CD4-positive, alpha-beta T cell treated with Interleukin-4 for 1 hour (primary cell): ENCODE measurements around the gene MYL3.
A peak's percentile ranks its signal among the peaks of the same experiment; 100 is the strongest.

ENCODE experiments used
- DNase-seq, 2 donors: peaks; one replicate each; pipeline ENCODE4 v3.0.0-alpha.2; 2020 to 2022

MYL3 gene

DNA sequence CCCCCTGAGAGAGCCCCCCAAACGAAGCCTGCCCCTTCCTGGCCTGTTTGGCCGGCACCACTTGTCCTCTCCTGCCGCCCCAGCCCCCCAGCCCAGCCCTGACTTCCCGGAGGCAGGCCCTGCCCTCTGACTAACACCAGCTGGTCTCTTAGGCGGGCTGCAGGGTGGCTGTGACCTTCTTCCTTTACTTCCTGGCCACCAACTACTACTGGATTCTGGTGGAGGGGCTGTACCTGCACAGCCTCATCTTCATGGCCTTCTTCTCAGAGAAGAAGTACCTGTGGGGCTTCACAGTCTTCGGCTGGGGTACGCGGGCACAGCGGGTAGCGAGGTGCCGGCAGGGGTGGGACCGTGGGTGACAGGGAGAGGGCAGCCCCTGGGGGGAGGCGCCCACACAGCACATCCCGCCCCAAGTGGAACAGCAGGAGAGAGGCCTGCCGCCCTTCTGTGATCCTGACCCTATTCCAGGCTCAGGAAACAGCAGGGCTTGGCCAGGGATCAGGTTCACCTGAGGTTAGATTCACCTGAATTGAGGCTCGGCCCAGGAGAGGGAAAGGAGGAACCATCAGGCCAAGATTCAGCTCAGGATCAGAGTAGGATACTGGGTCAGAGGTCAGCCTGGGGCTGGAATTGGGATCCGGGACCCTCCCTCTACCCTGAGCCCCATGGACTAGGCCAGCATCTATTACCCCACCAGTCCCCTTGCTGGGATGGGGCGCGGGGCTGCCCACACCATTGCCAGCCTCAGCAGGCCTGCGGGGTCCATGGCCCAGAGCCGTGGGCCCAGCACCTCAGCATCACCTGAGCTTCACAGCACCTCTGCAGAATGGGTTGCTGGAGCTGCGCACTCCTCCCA, 36.1 kb upstream of the MYL3 start:
- DNase-seq: no peak

DNA sequence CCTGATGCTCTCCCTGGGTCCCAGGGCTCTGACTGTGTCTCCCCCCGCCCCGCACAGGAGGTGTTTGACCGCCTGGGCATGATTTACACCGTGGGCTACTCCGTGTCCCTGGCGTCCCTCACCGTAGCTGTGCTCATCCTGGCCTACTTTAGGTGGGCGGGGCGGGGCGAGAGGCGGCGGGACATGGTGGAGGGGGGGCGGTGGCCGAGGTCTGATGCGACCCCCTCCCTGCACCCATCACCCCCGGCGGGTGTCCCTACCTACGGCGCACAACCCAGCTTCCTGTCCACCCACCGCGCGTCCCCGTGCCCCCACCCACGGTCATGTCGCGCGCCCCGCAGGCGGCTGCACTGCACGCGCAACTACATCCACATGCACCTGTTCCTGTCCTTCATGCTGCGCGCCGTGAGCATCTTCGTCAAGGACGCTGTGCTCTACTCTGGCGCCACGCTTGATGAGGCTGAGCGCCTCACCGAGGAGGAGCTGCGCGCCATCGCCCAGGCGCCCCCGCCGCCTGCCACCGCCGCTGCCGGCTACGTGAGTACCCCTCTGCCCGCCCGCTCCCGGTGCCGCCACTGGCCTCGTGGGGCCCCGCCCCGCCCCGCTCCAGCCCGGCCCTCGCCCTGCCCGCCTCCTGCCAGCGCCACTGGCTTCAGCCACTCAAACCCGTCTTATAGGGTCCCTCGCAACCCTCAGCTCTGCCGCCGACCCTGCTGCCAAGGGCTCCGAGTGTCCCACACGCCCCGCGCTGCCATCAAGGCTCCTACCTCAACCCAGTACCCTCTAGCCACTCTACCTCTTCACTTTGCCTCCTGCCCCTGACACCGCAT, 35.3 kb upstream of the MYL3 start:
- peak in 1 of 2 donors; percentile 24 for DNase-seq

DNA sequence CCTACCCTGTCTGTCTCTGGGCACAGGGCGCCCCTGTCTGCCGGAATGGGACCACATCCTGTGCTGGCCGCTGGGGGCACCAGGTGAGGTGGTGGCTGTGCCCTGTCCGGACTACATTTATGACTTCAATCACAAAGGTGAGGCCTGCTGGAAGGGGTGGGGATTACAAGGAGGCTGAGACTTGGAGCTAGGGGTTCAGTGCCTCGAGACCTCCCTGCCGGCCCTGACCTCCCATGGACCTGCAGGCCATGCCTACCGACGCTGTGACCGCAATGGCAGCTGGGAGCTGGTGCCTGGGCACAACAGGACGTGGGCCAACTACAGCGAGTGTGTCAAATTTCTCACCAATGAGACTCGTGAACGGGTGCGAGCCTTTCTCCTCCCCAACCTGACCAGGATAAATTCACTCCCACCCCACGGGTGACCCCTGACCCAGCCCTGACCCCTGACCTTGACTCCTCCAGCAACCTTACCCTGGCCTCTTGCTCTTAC, 34.6 kb upstream of the MYL3 start:
- DNase-seq: no peak

DNA sequence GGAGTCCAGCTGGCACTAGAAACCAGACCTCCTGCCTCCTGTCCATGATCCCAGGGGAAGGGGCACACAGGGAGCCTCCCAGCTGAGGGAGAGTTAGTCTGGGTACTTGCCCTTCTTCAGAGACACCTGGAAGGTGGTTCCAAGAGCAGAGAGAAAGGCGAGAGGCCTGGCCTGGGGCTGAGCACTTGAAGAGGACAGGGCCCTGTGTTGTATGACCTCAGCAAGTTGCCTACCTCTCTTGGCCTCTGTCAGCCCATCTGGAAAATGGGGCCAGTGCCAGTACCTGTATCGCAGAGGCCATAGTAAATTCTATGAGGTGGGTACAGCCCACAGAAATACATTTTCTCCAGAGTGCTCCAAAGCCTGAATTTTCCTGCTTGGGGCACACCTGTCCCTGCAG, 33.8 kb upstream of the MYL3 start:
- no peak for DNase-seq

DNA sequence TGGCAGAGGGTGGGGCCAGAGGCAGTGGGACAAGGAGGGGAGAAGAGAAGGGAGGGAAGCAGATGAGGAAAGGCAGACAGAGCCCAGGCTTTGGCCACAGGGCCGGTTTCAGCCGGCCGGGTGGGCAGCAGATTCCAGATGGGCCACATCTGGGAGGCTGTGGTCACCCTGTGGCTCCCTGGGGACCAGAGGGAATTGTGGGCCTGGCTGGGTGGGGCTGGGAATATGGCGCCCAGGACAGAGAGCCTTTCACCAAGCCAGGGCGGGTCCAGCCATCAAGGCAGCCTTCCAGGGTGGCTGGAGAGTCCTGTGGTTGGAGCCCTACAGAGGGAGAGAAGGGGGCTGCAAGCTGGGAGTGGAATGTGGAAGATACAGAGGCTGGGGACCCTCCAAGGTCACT, 33.1 kb upstream of the MYL3 start:
- no peak for DNase-seq

DNA sequence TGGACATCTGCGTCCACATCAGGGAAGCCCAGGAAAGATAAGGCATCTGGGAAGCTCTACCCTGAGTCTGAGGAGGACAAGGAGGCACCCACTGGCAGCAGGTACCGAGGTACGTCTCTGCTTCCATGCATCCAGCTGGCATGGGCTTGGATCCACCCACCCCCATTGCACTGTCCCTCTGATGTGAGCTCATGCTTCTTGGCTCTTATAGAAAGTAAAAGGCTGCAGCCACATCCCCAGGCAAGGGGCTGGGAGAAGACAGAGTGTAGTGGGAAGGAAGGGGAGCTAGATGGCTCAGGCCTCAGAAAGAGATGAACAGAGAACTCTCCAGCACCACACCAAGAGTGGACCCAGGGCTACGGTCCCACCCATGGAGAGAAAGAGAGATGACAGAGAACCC, 32.5 kb upstream of the MYL3 start:
- no peak for DNase-seq

DNA sequence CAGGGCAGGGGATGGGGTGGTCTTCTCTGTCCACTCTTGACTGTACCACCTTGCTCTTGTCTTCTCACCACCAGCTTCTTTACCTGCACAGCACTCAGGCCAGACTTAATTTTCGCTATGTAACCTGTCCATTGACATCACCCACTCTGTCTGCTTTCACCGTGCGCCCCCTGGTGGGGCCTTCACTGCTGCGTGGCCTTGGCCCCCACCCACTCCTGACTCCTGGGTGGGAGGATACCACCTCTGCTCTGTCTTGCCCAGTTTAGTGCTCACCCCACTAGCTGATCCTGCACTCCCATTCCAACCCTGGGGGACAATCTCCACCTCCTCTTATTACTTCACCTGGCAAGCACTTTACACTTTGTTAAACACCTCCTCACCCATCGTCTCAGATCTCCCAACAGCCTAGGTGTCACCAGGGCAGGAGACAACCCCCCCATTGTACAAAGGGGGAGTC, 32.0 kb upstream of the MYL3 start:
- DNase-seq: peak; percentile 72 to 77

DNA sequence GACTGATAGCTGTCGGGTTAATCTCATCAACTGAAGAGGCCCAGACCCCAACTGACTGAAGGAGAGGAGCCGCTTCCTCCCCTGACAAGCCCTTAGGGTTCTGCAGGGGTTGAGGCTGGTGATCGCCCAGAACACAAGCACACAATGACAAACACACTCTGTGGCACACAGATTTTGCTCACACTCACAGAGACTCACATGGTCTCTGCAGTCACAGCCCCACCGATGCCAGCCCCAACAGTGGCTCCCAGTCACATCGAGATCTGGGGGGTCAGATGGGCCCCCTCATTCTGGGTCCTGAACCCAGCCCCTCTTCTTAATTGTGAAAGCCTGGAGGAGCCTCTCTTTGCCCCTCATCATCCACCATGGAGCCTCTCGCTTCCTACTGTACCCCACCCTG, 31.0 kb upstream of the MYL3 start:
- DNase-seq: no peak

DNA sequence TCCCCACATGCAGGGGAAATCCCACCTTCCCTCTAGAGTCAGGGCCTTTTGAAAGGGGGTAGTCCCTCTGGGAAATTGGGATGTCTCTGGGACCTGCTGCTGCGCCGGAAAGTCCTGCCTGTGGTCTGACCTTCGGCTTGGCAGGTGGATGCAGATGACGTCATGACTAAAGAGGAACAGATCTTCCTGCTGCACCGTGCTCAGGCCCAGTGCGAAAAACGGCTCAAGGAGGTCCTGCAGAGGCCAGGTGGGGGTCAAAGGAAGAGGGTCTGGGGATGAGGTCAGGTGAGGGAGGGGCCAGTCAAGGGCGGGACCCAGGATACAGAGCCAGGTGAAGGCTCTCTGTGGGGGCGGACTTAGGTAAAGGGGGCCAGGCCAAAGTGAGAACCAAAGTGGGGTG, 30.5 kb upstream of the MYL3 start:
- DNase-seq: no peak

DNA sequence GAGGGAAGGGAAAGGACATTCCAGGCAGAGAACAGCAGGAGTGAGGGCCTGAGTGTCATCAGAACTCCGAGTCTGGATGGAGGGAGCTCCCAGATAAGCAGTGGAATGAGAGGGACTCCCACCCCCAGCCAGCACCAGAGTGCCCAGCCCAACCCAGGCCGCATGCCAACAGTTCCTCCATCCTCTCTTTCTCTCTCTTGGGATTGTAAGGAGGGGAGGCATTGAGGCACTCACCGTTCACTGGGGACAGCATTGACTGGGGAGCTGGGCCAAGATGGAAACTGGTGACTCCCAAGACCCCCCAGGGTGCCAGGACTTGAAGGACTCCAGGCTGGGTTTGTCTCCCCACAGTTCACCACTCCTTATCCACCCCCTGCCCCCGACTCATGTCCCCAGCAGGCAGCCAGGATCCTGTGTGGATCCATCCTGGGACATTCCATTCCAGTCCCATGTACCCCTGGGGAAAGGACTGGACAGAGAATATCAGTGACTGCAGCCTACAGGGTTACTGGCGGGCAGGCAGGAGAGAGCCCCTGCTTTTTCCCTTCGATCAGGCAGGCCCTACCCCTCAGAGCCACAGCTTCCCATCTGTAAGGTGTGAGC, 30.0 kb upstream of the MYL3 start:
- DNase-seq: no peak

DNA sequence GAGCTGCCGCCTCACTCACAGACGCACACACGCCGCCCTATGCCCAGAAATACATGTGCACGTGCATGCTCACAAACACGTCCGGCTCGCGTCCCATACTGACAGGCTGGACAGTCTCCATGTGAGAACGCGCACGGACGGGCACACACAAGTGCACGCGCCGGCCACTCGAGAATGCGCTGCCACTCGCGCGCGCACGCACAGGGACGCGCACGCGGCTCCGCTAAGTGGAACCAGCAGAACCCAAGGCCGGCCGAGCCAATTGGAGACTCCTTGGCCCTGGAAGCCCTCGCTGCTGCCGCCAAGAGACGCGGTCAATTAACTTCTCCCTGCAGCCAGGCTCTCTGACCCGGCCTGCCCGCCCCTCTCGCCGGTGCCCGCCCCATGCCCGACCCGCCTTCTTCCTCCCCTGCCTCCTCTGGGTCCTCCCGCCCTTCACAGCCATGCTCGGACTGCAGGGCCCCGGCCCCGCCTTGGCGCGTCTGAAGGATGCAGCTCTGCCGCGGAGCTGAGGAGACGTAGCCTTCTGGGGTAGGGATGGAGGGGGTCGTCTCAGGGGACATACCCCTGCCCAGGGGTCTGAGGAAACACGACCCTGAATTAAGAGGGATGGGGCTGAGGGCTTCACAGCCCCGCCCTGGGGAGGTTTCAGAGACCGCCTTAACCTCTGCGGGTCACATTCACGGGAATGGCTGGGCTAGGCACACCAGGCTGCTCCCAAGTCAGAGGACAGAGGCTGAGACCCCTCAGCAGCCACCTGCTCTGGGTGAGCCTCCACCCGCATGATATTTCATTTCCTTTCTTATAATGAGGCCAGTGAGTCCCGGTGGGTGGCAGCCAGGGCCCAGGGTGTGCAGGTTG, 29.3 kb upstream of the MYL3 start:
- peak in 1 of 2 donors; percentile 52 for DNase-seq

DNA sequence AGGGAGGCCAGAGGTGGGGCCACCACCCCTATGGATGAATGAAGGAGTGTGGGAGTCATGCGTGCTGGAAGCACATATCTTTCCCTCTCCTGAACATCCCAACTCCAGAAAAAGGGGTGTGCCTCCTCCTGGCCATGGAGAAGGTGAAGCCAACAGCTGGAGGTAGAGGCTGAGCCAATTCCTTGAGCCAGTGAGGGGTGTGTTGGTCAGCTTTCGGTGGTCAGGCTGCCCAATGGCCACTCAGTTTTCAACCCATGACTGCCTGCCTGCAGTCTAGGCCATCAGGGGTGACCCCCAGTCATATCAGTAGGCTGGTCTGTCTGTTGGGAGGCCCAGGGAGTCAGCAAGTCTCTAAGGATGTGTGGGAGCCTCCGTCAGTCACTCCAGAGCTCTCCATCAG, 27.9 kb upstream of the MYL3 start:
- DNase-seq: no peak

DNA sequence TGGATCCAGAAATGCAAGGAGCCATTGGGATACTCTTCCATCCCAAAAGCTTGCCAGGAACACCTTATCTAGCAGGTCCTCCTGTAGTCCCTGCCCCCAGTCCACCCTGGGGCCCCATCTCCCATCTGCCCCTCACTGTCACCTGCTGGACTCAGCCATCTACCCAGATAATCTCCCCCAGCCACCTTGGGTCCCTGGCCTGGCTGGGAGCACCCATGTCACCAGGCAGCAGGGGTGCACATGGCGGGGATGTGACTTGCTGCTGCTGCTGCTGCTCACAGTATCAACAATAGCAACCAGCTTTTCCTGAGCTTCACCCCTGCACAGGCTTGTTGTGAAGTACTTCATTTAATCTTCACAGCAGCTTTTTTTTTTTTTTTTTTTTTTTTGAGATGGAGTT, 26.9 kb upstream of the MYL3 start:
- DNase-seq: no peak

DNA sequence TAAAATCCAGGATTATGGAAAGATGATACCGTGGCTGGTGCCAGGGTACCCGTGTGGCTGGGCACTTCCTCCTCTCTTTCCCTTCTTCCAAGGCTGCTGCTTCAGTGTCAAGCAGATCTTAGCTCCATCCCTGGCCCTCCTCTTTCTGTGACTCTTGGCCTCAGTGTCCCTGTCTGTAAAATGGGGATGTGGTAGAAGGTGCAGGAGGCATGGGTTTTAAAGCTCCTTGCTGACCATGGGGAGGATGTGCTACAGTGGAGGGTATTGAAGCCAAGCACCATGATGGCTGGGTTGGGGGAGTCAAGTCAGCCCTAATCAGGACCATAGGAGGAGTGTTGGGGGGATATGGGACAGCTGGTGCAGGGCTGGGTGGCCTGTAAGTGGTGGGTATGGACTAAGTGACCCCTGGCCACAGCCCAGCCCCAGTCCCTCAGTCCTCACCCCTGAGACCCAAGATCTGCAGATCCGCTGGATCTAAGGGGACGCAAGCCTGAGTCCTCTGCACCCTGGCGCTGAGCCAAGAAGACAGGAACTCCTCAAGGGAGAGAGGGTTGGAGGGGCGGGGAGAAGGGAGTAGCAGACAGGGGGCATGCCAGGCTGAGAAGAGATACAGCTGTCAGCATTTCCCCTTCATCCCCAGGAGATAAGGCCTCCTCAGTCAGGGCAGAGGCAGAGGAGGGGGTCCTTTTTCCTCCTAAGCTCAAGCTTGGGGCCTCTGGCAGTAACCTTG, 26.3 kb upstream of the MYL3 start:
- DNase-seq: no peak

DNA sequence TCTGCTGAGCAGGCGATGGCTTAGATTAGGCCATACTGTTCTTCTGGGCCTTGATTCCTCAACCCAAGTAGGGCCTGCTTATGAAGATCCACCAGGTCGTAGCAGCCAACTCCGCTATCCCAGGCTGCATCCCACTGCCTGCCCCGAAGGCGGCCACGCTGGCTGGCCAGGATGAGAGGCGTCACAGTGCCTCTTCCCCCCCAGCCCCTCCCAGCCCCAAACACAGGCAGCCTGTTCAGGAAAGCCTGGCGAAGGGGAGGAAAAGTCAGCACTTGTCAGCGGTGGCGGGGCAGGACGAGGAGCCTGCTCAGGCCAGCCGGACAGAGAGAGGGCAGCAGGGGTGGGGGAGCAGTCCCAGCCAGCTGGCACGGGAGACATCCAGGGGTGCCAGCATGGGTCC, 25.5 kb upstream of the MYL3 start:
- DNase-seq: no peak

DNA sequence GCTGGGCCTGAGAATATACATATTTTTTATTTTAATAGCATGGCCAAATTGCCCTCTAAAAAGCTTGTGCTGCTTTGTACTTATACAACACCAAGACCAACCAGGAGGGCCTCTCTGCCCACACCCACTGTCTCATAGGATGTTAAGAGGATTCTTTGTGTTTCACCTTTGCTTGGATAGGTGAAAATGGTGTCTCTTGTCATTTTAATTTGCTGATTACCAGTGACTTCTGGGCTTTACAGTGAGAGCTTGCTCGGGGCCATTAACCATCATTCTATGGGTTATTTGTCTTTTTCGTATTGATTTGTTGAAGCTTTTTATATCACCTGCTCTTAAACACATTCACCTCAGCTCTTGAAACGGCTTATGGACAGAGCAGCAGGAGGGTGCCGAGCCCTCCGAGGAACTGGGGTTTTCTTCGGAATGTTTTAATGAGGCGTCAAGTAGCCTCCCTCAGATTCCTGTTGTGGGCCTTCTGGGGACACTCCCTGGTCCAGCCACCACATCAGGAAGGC, 24.8 kb upstream of the MYL3 start:
- DNase-seq: no peak

DNA sequence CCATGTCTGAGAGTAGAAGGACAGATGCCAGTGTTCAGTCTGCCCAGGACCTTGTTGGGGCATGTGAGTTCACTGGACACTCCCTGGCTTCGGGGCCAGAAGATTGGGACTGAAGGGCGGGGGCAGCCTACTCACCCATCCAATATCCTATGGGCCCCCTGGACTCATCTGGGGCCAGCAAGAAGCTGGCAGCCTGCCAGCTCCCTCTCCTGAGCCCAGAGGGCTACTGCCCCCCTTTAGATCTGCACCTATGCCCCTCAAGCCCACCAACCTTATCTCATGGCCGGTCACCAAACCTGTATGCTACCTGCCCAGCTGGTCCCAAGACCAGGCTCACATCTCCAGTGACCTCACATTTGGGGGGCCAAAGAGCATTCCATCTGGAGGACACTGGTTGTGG, 22.4 kb upstream of the MYL3 start:
- DNase-seq: no peak

DNA sequence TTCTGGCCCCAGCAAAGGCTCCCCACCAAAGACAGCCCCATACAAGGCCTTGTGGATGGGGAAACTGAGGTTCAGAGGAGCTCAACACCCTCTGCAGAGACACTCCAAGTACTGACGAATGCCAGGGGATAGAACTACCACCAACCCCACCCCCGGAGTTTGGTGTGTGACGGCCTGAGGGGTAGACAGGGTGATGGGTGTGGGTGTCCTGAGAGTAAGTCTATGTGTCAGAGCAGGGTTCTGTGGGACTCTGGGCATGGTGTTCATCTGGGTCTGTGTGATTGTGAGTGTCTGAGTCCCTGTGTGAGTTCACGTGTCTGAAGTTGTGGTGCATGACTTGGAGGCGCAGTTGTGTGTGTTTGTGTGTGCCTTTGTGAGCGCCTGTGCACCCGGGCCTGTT, 21.7 kb upstream of the MYL3 start:
- no peak for DNase-seq

DNA sequence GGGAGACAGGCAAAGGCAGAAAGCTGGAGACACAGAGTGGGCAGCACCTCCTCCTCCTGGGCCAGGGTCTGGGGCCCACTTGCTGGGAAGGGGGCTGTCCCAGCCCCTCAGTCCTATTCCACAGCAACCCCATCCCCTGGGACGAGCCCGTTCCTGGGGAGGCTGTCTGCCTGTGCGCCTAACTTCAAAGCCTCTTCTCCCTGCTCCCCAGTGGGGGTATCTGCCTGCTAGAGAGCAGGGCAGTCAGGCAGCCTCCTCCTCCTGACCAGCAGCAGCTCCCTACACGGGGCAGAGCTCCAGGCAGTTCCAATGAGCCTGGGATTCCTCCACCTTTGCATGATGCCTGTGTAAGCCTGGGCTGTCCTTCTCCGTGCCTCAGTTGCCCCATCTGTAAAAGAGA, 21.2 kb upstream of the MYL3 start:
- DNase-seq: no peak

DNA sequence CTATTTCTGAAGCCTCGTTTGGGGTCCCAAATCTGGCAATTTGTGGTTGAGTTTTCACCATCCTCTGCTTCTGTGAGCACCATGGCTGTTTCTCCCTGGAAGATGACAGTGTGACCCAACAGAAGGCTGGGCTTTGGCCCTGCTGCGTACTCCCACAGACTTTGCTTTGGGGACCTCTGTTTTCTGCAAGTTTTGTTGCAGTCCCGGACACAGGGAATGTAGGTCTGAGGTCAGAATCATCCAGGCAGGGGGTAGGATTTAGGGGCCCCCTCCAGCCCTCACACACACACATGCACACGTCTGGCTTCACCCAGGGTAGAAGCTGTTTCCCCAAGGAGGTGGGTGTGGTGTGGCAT, 20.6 kb upstream of the MYL3 start:
- DNase-seq: no peak

DNA sequence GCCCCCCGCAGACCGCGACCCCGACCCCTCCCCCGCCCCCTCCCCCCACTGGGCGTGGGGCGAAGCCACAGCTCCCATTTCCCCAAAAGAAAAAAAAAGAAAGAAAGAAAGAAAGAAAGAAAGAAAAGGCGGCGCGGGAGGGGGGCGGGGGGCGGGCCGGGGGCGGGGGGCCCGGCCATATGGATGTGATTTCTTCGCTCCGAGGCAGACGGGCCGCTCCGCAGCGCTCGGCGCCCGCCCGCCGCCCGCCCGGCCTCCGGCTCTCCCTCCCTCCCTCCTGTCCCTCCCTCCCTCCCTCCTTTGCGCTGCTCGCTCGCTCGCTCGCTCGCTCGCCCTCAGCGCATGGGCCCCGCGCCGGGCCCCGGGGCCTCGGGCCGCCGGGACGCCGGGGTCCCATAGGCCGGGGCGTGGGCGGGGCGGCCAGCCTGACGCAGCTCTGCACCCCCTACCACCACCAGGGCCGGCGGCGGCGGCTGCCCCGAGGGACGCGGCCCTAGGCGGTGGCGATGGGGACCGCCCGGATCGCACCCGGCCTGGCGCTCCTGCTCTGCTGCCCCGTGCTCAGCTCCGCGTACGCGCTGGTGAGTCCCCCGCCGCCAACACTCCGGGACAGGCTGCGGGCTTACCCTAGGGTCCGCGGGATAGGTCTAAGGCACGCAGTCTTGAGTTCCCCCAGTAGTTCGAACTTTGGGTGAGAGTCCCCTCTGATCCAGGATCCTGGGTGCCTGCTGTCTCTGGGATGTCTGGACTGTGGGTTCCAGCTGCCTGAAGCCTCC, 20.0 kb upstream of the MYL3 start:
- DNase-seq: peak in 1 of 2 donors; percentile 20
